BLaER1 (cell line): ENCODE measurements around the gene RRP8.

ENCODE experiments used
- H3K27ac ChIP-seq: shearing (Covaris generic); formaldehyde crosslinking; 2 replicates; pipeline ENCODE4 v1.8.1; 2022
- H3K27me3 ChIP-seq: shearing (Covaris generic); formaldehyde crosslinking; 2 replicates; pipeline ENCODE4 v1.8.1; 2022
- H3K36me3 ChIP-seq: shearing (Covaris generic); formaldehyde crosslinking; 2 replicates; pipeline ENCODE4 v1.8.1; 2022
- H3K4me1 ChIP-seq: shearing (Covaris generic); formaldehyde crosslinking; 2 replicates; pipeline ENCODE4 v1.8.1; 2022
- H3K4me2 ChIP-seq: shearing (Covaris generic); formaldehyde crosslinking; 2 replicates; pipeline ENCODE4 v1.8.1; 2022
- H3K4me3 ChIP-seq: shearing (Covaris generic); formaldehyde crosslinking; 2 replicates; pipeline ENCODE4 v1.8.1; 2022
- H3K9ac ChIP-seq: shearing (Covaris generic); formaldehyde crosslinking; 2 replicates; pipeline ENCODE4 v1.8.1; 2022
- H3K9me3 ChIP-seq: shearing (Covaris generic); formaldehyde crosslinking; 2 replicates; pipeline ENCODE4 v1.8.1; 2022
- H4K20me1 ChIP-seq: shearing (Covaris generic); formaldehyde crosslinking; 2 replicates; pipeline ENCODE4 v1.8.1; 2022
- Cebpa-rat ChIP-seq: shearing (Covaris generic); IDR thresholded peaks from 2 replicates; pipeline ENCODE4 v1.8.1; 2022

RRP8 gene

GRCh38 chr11:6646071-6646470, 42.7 kb upstream of the RRP8 start:
- Histone ChIP-seq H3K4me1 (peaks cover 55% of the 10 kb centered on the region), H3K9ac (peak overlapping the region; percentile 46; the same call in 1 of the 2 replicates), H3K27ac (peak overlapping the region; percentile 74), H3K4me2 (peak overlapping the region; percentile 89), H3K27me3 (no peaks in the 10 kb centered on the region), H3K4me3 (peak overlapping the region; percentile 43), H4K20me1 (0 out of 2 replicates have a peak, but pooled peaks cover 7% of the 10 kb centered on the region), H3K9me3 (no peaks in the 10 kb centered on the region), H3K36me3 (peaks cover 19% of the 10 kb centered on the region)
- no peak for TF ChIP-seq Cebpa-rat

- H3K27me3 ChIP-seq = no peaks in the 10 kb centered on the region
- H3K4me2 ChIP-seq = no peak overlapping the region
- TF ChIP-seq Cebpa-rat = no peak
- H3K4me3 ChIP-seq = no peak overlapping the region
- peaks cover 25% of the 10 kb centered on the region; the same call in 1 of the 2 replicates for H4K20me1 ChIP-seq
- no peaks in the 10 kb centered on the region for H3K9me3 ChIP-seq
- peaks cover 49% of the 10 kb centered on the region for H3K4me1 ChIP-seq
- H3K9ac ChIP-seq = no peak overlapping the region
- peaks cover 50% of the 10 kb centered on the region for H3K36me3 ChIP-seq
- no peak overlapping the region for H3K27ac ChIP-seq
These were observed 39.5 kb upstream of the RRP8 start for GRCh38 chr11:6642957-6643356.

GRCh38 chr11:6640985-6641701, 37.7 kb upstream of the RRP8 start:
- Histone ChIP-seq H3K27me3 (no peaks in the 10 kb centered on the region), H4K20me1 (peaks cover 35% of the 10 kb centered on the region; the same call in 1 of the 2 replicates), H3K36me3 (peaks cover 67% of the 10 kb centered on the region), H3K4me2 (no peak overlapping the region), H3K27ac (no peak overlapping the region), H3K4me1 (peaks cover 36% of the 10 kb centered on the region), H3K9me3 (no peaks in the 10 kb centered on the region), H3K4me3 (no peak overlapping the region), H3K9ac (no peak overlapping the region)
- no peak for TF ChIP-seq Cebpa-rat

GRCh38 chr11:6640036-6640984, 36.9 kb upstream of the RRP8 start:
- Histone ChIP-seq H3K27ac (no peak overlapping the region), H3K27me3 (no peaks in the 10 kb centered on the region), H3K4me2 (no peak overlapping the region), H3K9me3 (no peaks in the 10 kb centered on the region), H3K4me3 (no peak overlapping the region), H3K9ac (no peak overlapping the region), H3K36me3 (peaks cover 67% of the 10 kb centered on the region), H3K4me1 (peaks cover 36% of the 10 kb centered on the region), H4K20me1 (peaks cover 35% of the 10 kb centered on the region; the same call in 1 of the 2 replicates)
- no peak for TF ChIP-seq Cebpa-rat

- no peak for TF ChIP-seq Cebpa-rat
- no peak overlapping the region for H3K27ac ChIP-seq
- H3K4me1 ChIP-seq = peaks cover 33% of the 10 kb centered on the region
- H3K4me3 ChIP-seq = no peak overlapping the region
- H3K9ac ChIP-seq = no peak overlapping the region
- H3K4me2 ChIP-seq = no peak overlapping the region
- peaks cover 35% of the 10 kb centered on the region; the same call in 1 of the 2 replicates for H4K20me1 ChIP-seq
- H3K36me3 ChIP-seq = peaks cover 67% of the 10 kb centered on the region
- no peaks in the 10 kb centered on the region for H3K27me3 ChIP-seq
- H3K9me3 ChIP-seq = no peaks in the 10 kb centered on the region
These were observed 35.0 kb upstream of the RRP8 start for GRCh38 chr11:6638429-6638828.

GRCh38 chr11:6637871-6638270, 34.5 kb upstream of the RRP8 start:
- Histone ChIP-seq H3K9me3 (no peaks in the 10 kb centered on the region), H3K36me3 (peaks cover 73% of the 10 kb centered on the region), H3K4me1 (peaks cover 27% of the 10 kb centered on the region), H3K4me3 (no peak overlapping the region), H3K27me3 (no peaks in the 10 kb centered on the region), H3K27ac (no peak overlapping the region), H4K20me1 (peaks cover 35% of the 10 kb centered on the region; the same call in 1 of the 2 replicates), H3K4me2 (no peak overlapping the region), H3K9ac (no peak overlapping the region)
- no peak for TF ChIP-seq Cebpa-rat

- no peaks in the 10 kb centered on the region for H3K27me3 ChIP-seq
These were observed 33.1 kb upstream of the RRP8 start for GRCh38 chr11:6636480-6636879.

GRCh38 chr11:6635082-6635932, 31.9 kb upstream of the RRP8 start:
- H3K36me3 ChIP-seq = peaks cover 80% of the 10 kb centered on the region

More at GRCh38 chr11:6636480-6636879, 33.1 kb upstream of the RRP8 start:
- Histone ChIP-seq H3K9me3 (no peaks in the 10 kb centered on the region), H3K36me3 (peaks cover 80% of the 10 kb centered on the region), H3K4me1 (peaks cover 27% of the 10 kb centered on the region), H3K4me3 (no peak overlapping the region), H3K9ac (no peak overlapping the region), H3K4me2 (peak overlapping the region; percentile 51; the same call in 1 of the 2 replicates), H4K20me1 (peaks cover 33% of the 10 kb centered on the region; the same call in 1 of the 2 replicates), H3K27ac (no peak overlapping the region; the same call in 1 of the 2 replicates)
- no peak for TF ChIP-seq Cebpa-rat

GRCh38 chr11:6634534-6634933, 31.1 kb upstream of the RRP8 start:
- H3K9me3 ChIP-seq = no peaks in the 10 kb centered on the region
- TF ChIP-seq Cebpa-rat = no peak
- H3K9ac ChIP-seq = no peak overlapping the region
- peaks cover 17% of the 10 kb centered on the region; the same call in 1 of the 2 replicates for H4K20me1 ChIP-seq
- peaks cover 22% of the 10 kb centered on the region for H3K4me1 ChIP-seq
- H3K27ac ChIP-seq = no peak overlapping the region
- no peak overlapping the region for H3K4me3 ChIP-seq
- no peaks in the 10 kb centered on the region for H3K27me3 ChIP-seq
- H3K4me2 ChIP-seq = no peak overlapping the region
- H3K36me3 ChIP-seq = peaks cover 80% of the 10 kb centered on the region

More at GRCh38 chr11:6635082-6635932, 31.9 kb upstream of the RRP8 start:
- H4K20me1 ChIP-seq = peaks cover 22% of the 10 kb centered on the region; the same call in 1 of the 2 replicates
- no peaks in the 10 kb centered on the region for H3K27me3 ChIP-seq
- peak overlapping the region; percentile 59 for H3K27ac ChIP-seq
- no peak overlapping the region for H3K4me3 ChIP-seq
- no peak for TF ChIP-seq Cebpa-rat
- peak overlapping the region; percentile 51 for H3K4me2 ChIP-seq
- H3K9ac ChIP-seq = peak overlapping the region; percentile 30; the same call in 1 of the 2 replicates
- no peaks in the 10 kb centered on the region for H3K9me3 ChIP-seq
- H3K4me1 ChIP-seq = peaks cover 27% of the 10 kb centered on the region
